ENCODE data around the gene TLE2.
"Not testable (repeated sequence)": the region's sequence is repeated elsewhere in the genome, so short reads cannot be mapped to it uniquely, and the experiment has no call there.

Gene TLE2

GRCh38 chr19:2982983-2983350 lies 46.1 kb downstream of the TLE2 start:
- DNase-seq (ENCODE audit: low spot score), result no peak

- DNase-seq (ENCODE audit: low spot score), result no peak
Observed at GRCh38 chr19:2982561-2982960, 46.5 kb downstream of the TLE2 start.

DNA sequence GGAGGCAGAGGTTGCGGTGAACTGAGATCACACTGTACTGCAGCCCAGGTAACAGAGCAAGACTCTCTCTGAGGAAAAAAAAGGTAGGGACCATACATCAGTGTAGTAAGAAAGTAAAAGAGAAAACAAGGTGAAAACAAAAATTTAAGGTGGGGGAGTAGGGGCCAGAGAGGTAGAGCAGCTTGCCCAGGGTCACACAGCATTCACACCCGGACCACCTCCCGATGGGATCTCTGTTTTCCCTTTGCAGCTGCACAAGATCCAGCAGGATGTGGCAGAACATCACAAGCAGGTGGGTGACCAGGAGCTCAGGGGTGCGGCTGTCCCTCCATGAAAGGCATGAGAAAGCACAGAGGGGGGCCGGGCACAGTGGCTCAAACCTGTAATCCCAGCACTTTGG lies 47.2 kb downstream of the TLE2 start:
- no peak for DNase-seq (ENCODE audit: low spot score)

DNA sequence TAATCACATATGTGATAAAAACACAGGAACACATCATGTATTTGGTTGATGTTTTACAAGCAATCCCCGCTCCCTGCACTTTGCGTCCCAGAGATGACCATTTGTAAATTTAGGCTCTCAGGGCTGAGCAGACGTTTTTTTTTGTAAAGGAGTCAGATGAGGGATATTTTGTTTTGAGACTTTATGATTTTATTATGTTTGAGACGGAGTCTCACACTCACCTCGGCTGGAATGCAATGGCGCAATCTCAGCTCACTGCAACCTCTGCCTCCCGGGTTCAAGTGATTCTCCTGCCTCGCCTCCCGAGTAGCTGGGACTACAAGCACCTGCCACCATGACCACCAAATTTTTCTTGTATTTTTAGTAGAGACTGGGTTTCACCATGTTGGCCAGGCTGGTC lies 50.3 kb downstream of the TLE2 start:
- DNase-seq (ENCODE audit: low spot score), result no peak

DNA sequence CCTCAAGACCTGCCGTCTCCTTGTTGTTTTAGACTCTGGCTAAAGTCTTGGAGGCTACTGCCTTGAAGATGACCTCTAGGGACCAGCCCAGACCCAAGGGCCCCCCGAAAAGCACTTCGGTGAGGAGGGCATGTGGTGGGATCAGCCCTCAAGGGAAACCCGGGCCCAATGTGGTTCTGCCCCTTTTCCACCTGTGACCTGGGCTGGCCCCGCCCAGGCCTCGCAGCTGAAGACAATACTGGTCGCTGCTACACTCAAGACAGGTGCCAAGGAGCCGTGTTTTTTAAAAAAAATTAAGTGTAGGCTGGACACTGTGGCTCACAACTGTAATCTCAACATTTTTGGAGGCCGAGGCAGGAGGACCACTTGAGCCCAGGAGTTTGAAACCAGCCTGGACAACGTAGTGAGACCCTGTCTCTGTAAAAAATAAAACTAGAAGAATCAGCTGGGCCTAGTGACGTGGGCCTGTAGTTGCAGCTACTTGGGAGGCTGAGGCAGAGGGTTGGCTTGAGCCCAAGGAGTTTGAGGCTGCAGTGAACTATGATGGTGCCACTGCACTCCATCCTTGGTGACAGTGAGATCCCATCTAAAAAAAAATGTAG lies 50.8 kb downstream of the TLE2 start:
- no peak for DNase-seq (ENCODE audit: low spot score)

GRCh38 chr19:2977746-2978138 lies 51.3 kb downstream of the TLE2 start:
- DNase-seq (ENCODE audit: low spot score), result no peak

DNA sequence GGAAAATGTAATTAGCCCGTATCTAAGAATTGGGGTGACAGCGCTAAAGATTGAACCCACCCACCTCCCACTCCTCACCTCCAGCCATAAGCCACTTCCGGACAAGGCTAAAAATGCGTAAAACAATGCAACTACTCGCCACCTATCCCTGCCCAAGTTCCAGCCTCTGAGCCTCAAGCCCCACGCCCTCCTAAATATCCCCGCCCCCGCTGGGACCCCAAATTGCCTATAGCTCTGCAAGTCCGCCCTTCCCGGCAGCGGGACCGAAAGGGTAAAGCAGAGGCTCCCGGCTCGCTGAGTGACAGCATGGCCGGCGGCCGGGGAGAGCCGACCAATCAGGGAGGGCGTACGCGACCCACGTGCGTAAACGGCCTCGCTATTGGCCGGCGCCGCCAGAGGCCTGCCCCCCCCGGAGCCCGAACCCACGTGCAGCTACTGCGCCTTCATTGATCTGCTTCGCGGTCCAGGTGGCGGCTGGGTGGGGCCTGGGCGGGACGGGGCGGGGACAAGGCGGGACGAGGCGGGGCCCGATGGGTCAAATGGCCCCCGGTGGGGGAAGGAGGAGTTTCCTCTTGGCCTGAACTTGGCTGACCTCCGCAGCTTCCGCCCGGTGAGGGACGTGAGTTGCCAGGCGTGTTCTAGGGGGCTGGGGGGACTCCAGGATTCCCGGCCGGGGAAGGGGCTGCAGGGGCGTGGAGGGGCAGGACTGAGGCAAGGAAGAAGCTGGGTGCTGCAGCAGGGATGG lies 51.9 kb downstream of the TLE2 start, which contains the start of gene TLE6:
TLE6 (plus strand) TSS at position 564 of the 745 bp plus-strand sequence. CDS start 670 bp downstream, outside the sequence.
- peak; percentile 66 for DNase-seq (ENCODE audit: low spot score)

GRCh38 chr19:2976609-2977000 lies 52.5 kb downstream of the TLE2 start:
- DNase-seq (ENCODE audit: low spot score), result no peak

DNA sequence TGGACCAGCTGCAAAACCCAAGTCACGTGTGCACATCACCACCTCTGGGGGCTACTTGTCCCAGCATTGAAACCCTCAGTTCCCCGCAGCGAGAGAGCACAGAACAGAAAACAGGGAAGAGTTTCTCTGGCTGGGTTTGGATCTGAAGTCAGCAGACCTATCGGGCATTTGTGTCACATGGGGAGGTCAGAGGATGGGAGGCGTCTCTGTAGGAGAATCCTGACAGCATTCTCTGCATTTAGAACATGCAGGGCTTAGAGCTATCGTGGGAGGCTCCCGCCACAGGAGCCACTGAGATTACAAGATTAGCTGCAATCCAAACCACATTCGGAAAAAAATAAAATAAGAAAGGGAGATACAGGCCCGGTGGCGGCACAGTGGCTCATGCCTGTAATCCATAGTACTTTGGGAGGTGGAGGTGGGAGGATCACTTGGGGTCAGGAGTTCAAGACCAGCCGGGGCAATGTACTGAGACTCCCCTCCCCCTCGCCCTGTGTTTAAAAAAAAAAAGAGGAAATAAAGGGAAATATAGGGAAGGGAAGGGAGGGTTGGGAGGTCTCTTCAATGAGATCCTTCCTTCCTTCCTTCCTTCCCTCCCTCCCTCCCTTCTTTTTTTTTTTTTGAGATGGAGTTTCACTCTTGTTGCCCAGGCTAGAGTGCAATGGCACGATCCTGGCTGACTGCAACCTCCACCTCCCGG lies 54.6 kb downstream of the TLE2 start:
- DNase-seq (ENCODE audit: low spot score), result no peak

DNA sequence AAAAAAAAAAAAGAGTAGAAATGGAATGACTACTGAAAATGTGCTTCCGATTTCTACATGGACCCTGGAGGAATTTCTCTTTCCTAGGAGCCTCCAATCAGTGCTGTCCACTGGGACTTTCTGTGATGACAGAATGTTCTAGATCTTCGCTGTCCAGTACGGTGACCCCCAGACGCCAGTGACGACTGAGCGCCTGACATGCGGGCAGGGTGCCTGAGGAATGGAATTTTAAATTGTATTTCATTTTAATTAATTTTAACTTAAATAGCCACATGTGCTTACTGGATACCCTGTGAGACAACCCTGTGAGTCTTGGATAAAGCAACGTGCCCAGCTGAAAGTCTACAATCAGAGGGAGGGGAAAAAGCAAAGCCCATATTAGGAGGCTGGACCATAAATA lies 55.9 kb downstream of the TLE2 start:
- DNase-seq (ENCODE audit: low spot score), result no peak

GRCh38 chr19:2970201-2970835 lies 58.8 kb downstream of the TLE2 start:
- DNase-seq (ENCODE audit: low spot score), result no peak

DNA sequence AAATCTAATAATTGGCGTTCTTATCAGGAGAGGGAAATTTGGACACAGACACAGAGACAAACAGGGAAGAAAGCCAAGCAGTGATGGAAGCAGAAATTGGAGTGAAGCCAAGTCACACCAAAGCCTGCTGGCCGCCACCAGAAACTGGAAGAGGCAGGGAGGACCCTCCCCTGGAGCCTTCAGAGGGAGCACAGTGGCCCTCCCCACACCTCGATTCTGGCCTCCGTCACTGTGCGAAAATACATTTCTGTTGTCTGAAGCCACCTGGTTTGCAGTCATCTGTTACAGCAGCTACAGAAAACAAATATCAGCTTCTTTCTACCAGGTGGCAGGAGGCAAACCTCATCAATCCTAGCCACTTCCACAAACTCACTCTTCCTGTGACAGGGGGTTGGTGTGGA lies 60.0 kb downstream of the TLE2 start:
- no peak for DNase-seq (ENCODE audit: low spot score)

- no peak for DNase-seq (ENCODE audit: low spot score)
Observed at GRCh38 chr19:2967972-2968371, 61.1 kb downstream of the TLE2 start.

GRCh38 chr19:2964874-2965273 lies 64.2 kb downstream of the TLE2 start:
- no peak for DNase-seq (ENCODE audit: low spot score)

- not testable (repeated sequence) for DNase-seq (ENCODE audit: low spot score)
Observed at GRCh38 chr19:2963631-2964030, 65.4 kb downstream of the TLE2 start.

- no peak for DNase-seq (ENCODE audit: low spot score)
Observed at GRCh38 chr19:2963122-2963521, 66.0 kb downstream of the TLE2 start.

DNA sequence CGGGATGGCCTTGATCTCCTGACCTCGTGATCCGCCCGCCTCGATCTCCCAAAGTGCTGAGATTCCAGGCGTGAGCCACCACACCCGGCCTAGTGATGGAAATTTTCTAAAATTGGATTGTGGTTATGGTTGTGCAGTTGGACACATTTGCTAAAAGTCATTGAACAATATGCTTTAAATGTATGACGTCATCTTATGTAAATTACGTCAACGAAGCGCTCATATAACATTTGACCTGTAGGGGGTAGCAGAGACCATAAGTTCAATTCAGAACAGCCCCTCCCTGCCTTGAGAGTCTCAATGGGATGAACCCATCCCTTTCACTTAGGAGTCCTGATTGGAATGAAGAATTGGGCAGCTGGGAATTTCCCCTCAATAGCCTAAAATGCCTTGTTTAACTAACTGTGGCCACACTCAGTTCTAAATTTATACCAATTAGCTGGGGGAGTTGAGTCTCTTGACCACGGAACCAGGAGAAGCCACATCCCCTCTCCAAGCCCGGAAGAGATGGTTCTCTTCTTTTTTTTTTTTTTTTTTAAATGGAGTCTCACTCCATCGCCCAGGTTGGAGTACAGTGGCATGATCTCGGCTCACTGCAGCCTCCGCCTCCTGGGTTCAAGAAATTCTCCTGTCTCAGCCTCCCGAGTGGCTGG lies 66.9 kb downstream of the TLE2 start:
- DNase-seq (ENCODE audit: low spot score), result peak; percentile 72

- no peak for DNase-seq (ENCODE audit: low spot score)
Observed at GRCh38 chr19:2960120-2960519, 69.0 kb downstream of the TLE2 start.

- DNase-seq (ENCODE audit: low spot score), result no peak
Observed at GRCh38 chr19:2957160-2957559, 71.9 kb downstream of the TLE2 start.

- no peak for DNase-seq (ENCODE audit: low spot score)
Observed at GRCh38 chr19:2952953-2953481, 76.1 kb downstream of the TLE2 start.

- peak; percentile 99 for DNase-seq (ENCODE audit: low spot score)
Observed at GRCh38 chr19:2950286-2951124, 78.6 kb downstream of the TLE2 start.
